Medulla oblongata (tissue), 1 donor: ENCODE measurements around the gene ZFAND2A.
"Not testable (repeated sequence)": the region's sequence is repeated elsewhere in the genome, so short reads cannot be mapped to it uniquely, and the experiment has no call there.

ENCODE experiments used
- DNase-seq: peaks from one replicate; pipeline ENCODE4 v3.0.0-alpha.2; 2015; ENCODE audit errors: extremely low spot score

The ZFAND2A gene

DNA sequence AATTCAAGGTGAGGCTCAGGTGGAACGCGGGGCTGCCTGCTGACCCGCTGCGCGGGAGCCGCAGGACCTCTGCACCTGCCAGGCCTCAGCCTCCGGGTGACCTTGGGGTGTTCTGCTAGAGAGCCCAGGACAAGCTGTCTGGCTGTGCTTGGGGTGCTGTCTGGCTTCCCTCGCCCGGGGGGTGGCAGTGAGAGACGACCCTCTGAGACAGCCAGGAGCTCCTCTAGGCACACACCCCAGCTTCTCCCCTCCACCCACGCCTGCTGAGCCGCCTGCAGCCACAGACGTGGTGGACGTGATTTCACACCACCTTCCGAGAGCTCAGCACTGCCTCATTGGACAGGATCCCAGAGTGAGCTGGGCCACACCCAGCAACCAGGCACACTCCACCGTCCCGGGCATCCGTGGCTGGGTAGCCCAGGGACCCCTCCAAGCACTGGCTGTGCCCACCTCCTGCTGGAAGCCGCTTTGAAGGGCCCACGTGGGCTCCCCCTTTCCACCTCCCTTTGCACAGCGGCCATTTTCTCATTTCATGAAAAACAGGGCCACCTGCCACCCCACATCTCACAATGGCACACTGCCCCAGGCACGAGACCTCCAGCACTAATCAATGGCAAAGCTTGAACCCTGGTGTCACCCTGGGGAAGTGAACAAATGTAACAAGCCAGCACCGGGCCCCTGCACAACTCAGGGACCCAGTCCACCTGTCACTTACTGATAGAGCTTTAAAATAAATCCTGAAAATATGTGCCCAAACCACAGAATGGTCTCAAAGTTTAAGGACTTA, 35.0 kb downstream of the ZFAND2A start:
- DNase-seq = no peak

DNA sequence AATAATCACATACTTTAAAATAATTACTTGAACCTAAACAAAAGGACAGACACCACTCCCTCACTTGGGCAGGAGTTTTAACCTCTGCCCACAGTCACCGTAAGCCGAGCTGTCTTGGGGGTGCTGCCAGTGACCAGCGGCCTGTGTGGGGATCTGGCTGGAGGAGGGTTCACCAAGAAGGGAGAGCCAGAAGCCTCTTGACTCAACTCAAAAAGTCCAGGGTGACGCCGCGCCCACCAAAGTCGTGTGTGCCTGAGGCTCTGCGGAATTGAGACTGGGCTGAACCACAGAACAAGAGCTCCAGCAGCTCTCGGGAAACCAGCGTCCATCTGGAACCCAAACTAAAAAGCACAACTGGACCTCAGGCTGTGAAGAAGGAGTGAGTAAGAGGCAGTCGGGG, 35.8 kb downstream of the ZFAND2A start:
- DNase-seq = peak; percentile 47

DNA sequence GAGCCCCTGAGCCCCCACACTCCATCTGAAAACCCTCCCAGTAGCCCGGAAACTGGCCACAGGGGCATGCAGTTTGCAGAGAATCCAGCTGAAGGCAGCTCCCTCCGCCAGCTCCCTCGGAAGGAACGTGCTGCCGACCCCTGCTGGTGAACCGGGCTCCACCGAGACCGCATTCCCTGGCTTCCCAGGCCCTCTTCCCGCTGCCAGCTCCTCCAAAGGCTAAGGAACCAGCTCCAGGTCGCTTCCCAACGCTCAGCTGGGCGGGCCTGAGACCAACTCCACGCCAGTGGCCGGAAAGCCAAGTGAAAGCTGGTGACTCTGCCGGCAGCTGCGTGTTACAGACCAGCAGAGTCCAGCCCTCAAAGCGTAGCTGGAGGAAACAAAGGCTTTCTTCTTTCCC, 36.3 kb downstream of the ZFAND2A start:
- DNase-seq = peak; percentile 86

DNA sequence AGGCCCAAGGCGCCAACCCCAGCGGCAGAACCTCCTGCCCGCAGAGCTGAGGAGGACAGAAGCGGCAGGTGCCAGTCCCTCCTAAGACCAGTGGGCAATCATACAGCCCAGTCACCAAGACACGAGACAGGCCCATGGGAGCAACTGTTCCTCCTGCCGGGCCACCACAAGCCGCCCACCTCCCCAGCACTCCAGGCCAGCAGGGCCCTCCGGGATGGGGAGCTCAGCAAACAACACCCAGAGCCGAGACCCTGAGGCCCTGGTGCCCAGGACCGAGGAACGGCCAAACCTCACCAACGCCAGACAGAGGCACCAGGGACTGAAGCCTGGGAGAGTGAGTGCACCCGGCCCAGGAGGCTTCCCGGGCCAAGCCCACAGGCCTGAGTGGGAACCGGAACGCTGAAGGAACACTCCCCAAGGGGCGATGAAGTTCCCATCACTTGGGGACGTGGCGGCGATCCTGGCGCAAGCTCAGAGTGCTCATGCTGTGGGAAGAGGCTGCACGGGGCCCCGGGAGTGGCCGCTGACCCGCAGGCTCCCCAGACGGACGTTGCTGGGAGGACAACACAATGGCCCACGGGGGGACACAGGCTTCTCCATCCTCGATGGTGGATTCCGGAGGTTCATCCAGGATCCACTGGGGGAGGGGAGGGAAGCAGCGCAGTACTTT, 37.0 kb downstream of the ZFAND2A start:
- DNase-seq = no peak

DNA sequence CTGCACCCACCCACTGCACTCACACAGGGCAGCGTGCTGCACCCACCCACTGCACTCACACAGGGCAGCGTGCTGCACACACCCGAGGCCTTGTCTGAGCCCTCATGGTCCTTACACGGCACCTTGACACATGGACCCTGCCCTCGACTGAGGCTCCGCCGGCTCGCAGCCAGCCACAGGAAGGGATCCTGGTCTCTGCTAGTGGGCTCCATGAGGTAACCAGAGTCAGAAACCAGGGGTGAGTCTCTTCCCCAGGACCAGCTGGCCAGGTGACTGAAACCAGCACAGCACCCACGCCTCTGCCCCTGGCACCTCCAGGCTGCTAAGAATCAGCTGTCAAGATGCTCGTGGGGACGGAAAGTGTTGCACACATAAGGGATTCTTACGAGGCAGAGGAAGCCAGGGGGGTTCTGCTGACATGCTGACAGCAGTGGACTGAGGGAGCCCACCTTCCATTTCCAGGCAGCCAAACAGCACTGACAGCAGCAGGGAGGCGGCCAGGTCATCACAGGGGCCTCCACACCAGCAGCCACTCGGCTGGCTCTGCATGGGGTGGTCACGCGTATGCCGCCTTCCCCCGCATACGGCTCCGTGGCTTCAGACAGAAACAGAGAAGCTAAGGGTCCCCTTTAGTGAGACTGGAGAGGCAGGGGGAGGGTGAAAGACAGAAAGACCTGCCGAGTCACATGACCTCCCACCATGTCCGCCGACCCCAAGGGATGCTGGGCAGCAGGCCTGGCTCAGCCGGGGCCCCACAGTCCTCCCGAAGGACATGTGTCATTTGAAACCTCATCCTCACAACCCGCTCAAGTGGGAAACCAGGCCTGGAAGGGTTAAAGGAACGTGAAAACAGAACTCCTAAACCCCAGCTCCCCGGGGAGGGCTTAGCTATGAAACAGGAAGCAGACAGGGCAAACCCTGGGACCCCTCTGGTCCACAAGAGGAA, 37.8 kb downstream of the ZFAND2A start:
- DNase-seq = no peak

DNA sequence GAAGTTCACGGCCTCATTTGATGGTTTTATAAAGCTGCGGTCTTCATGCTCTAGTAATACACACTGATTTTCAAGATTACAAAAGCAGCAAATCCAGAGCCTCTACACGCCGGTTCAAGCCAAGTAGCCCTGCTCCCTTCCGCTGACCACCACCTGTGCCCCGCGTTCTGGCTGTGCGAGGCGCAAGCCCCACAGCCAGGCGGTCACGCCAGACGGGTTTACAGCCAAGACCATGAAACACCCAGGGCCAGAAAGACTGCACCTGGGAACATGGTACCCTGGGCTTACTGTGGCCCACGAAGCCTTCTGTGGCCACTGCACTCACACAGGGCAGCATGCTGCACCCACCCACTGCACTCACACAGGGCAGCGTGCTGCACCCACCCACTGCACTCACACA, 38.5 kb downstream of the ZFAND2A start:
- no peak for DNase-seq

DNA sequence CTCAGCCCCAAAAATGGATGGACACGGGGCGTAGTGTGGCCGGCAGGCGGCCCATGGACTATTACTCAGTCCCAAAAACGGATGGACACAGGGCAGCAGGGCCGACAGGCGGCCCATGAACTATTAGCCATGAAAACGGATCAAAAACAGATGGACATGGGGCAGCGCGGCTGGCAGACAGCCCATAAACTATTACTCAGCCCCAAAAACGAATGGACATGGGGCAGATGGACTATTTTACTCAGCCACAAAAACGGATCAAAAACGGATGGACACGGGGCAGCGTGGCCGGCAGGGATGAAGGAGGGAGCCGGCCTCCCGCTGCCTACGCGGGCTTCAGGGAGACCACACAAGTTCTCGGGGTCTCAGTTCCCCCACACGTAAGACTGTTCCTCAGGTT, 39.2 kb downstream of the ZFAND2A start:
- DNase-seq = no peak

DNA sequence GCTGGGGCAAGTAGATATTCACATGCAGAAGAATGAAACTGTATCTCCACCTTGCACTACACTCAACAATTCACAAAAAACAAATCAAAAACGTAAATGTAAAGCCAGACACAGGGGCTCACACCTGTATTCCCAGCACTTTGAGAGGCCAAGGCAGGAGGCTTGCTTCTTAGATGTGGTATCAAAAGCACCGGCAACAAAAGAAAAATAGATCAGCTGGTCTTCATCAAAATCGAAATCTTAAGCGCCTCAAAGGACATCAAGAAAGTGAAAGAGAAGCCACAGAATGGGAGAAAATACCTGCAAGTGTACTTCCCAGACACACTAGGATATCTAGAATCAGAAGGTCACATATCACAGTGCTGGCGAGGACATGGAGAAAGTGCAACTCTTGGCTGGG, 40.8 kb downstream of the ZFAND2A start:
- DNase-seq = no peak

DNA sequence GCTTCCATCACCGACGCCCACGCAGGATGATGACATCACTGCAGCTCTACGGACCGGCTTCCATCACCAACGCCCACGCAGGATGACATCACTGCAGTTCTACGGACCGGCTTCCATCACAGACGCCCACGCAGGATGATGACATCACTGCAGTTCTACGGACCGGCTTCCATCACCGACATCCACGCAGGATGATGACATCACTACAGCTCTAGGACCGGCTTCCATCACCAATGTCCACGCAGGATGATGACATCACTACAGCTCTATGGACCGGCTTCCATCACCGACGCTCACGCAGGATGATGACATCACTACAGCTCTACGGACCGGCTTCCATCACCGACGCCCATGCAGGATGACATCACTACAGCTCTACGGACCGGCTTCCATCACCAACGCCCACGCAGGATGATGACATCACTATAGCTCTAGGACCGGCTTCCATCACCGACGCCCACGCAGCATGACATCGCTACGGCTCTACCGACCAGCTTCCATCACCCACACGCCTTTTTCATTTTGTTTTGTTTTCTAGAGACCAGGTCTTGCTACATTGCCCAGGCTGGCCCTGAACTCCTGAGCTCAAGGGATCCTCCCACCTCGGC, 42.6 kb downstream of the ZFAND2A start:
- DNase-seq = no peak

DNA sequence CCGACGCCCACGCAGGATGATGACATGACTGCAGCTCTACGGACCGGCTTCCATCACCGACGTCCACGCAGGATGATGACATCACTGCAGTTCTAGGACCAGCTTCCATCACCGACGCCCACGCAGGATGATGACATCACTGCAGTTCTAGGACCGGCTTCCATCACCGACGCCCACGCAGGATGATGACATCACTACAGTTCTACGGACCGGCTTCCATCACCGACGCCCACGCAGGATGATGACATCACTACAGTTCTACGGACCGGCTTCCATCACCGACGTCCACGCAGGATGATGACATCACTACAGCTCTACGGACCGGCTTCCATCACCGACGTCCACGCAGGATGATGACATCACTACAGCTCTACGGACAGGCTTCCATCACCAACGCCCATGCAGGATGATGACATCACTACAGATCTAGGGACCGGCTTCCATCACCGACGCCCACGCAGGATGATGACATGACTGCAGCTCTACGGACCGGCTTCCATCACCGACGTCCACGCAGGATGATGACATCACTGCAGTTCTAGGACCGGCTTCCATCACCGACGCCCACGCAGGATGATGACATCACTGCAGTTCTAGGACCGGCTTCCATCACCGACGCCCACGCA, 43.5 kb downstream of the ZFAND2A start:
- not testable (repeated sequence) for DNase-seq

DNA sequence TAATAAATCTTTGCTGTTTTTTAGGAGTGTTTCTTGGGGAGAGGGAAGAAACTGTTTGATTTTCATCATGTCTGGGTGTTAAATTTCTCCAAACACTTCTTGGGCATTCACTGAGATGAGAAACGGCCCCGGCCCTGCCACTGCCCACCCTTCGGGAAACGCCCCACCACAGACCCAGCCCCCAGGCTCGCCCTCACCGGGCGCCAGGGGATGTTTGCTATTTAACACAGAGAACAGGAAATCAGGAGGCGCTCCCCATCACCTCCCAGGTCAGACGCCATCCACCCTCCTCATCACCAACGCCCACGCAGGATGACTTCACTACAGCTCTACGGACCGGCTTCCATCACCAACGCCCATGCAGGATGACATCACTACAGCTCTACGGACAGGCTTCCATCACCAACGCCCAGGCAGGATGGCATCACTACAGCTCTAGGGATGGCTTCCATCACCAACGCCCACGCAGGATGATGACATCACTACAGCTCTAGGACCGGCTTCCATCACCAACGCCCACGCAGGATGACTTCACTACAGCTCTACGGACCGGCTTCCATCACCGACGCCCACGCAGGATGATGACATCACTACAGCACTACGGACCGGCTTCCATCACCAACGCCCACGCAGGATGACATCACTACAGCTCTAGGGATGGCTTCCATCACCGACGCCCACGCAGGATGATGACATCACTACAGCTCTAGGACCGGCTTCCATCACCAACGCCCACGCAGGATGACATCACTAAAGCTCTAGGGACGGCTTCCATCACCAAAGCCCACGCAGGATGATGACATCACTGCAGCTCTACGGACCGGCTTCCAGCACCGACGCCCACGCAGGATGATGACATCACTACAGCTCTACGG, 44.6 kb downstream of the ZFAND2A start:
- DNase-seq = not testable (repeated sequence)

DNA sequence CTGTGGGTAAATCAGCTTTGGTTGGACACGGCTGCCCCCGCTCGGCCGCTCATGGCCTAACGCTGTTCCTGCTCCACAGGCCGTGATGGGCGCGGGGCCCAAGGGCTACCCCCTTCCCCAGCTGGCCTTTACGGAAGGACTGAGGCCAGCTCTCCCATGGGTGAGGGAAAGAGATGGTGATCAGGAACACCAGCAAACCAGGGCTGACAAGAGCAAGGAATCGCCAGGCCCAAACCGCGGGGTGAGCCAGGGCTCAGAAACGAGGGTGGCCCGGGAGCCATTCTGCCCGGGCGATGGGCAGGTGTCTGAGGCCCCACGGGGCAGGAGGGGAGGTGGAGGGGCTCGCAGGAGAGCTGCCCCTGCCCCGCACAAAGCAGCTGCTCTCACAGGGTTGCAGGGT, 45.5 kb downstream of the ZFAND2A start:
- no peak for DNase-seq

DNA sequence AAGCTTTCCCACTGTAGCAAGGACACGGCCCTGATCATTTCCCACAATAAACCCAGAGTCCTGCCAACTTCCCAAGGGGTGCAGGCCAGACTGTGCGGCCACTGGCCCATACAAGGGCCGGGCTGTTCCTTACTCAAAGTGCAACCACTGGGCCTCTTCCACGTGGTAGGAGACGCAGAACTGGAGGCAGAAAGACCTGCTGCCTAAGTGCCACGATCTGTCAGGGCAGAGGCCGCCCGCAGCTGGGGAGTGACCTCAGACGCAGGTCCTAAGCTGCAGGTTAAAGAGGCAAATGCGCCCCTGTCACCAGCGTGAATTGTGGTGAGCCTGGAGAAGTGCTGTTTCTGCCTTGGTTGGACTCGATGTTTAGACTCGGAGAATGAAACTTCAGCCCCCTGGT, 45.9 kb downstream of the ZFAND2A start:
- no peak for DNase-seq

DNA sequence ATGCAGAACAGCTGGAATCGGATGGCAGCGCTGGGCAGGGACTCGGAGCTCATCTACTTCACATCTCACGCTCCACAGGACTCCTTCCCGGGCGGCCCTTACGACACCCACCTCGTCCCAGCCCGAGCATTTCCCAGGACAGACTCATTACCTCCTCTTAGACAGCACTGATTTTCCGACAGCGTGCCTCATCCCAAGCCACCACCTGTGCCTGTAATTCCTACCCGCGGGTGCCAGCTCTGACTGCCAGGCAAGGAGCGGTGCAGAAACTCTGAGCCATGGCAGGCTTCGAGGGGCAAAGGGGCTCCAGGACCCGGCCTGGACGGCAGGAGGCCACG, 46.5 kb downstream of the ZFAND2A start:
- no peak for DNase-seq

DNA sequence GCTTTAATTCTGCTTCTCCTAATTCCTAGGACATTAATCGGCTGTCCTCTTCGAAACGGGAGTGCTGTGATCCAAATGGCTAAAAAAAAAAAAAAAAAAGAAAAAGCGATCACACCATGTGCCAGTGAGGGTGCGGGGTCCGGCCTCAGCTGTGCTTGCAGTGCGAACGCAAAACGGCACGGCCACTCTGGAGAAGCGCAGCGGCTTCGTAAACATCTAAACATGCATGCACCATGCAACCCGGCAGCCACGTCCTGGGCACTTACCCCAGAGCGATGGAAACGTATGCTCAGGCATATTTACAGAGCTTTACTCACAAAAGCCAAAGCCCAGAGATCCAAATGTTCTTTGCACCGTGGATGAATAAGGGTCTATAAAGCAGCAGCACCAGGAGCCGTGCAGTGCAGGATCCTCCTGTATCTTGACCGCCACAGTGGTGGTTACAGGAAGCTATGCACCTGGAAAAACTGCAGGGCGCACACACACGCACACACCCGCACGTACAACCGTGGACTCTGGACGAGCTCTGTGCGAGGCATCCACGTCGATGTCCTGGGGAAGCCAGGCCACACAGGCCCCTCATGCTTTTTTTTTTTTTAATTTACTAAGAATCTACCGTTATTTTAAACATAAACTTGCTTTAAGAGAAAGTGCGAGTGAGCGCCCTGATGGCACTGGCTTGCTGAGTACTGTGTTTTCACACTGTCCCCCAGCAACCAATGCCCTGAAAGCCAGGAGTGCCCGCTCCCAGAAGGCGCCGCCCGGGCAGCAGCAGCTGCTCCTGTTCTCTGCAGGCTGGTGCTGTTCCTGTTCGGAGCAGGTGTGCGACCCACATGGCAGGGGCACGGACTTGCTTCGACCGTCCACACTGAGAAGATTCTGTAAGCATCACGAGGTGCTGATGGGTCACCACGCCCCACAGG, 47.1 kb downstream of the ZFAND2A start:
- no peak for DNase-seq

DNA sequence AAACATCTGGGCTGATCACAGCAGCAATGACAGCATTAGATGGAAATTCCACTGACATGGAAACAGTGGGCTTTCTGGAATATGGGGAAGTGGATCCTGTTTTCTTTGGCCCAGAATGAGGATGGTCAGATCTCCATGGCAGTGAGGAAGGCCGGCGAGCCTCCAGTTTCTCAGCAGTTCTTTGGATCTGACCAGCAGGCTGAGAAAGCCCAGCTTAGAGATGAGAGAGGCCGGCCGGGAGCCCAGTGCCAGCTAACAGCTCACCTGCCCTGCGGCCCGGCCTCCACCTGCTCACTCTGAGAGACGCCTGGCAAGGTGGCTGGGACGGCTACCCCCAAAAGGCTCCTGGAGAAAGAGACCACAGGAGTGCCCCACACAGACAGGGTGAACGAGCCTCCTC, 47.9 kb downstream of the ZFAND2A start:
- no peak for DNase-seq

DNA sequence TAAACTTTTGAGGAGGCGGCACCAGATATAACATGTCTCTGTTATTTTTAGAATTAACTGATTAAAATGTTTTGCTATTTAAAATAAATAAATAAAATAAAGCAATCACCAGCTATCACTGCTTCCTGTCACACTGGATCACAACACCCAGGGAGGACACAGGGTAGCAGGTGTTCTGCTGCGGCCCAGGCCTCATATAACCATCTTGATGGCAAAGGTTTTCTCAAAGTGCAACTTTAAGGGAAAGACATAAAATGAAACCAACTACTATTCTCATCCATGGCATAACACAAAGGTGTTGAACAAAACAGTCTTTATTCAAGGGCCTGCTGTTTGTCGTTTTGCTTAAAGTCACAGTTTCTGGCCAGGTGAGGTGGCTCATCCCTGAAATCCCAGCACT, 48.8 kb downstream of the ZFAND2A start:
- no peak for DNase-seq

DNA sequence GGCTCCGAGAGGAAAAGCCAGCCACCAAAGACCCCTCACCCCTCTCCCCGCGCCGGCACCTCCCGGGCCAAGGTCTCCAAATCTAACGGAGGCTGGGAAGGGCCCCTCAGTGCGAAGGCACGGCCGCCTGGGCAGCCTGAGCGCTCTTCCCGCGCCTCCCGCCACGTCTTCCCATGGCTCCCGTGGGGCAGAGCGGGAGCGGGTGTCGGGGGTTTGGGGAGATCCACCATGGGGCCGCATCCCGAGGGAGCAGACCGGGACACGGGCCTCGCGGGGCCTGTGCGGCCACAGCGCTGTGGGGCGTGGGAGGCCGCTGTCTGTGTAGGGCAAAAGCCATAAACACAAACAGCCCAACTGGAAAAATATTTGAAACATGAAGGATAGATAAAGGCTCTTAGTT, 49.6 kb downstream of the ZFAND2A start:
- no peak for DNase-seq

DNA sequence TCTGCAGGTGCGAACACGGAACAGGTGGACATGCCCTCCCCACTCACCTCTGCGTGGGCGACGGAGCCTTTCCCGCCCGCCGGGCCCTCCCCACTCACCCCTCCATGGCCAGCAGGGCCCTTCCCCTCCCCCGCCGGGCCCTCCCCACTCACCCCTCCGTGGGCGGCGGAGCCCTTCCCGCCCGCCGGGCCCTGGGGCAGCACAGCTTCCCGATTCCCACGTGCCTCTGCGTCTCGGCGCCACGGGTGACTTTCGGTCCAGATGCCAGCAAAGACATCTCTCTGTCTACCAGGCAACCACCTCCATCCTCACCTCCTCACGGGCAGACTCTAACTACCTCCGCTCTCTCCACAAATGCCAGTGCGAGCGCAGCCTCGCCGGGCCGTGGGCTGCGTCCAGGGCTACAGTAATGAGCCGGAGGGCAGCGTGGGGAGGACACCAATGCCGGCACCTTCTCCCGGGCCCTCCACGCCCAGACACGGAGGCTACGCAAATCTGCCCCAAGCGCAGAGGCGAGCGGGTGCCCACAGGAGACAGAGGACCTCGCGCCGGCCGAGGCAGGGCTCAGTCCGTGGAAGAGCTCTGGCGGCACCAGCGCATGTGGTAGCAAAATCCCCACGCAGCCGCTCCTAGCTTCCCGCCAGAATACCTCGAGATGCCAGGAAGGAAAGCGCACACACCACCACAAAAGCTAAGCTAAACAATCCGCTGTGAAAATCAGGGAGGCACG, 50.2 kb downstream of the ZFAND2A start:
- DNase-seq = no peak
